Measurements from ENCODE around the gene FBN1.

The FBN1 gene

DNA sequence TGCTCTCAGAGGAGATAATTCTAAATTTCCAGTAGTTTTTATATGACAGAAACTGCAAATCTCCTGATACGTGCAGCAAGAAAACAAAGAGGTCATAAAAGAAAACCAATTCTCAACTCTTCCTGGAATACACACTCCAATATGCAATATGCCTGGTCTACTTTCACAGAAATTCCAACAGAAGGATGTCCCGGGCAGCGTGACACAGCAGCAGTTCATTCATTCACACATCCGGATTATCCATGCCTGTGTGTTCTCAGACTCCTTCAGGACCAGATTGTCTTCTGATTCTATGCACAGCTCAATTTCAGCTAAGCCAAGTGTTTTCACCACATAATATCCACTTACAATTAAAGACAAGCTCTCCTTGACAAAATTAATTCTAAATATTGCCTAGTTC, 64.3 kb downstream of the FBN1 start:
- no peak for DNase-seq
- Histone ChIP-seq H3K9ac (ENCODE audit: low read length) (no peak overlapping the region), H3K4me2 (ENCODE audit: low read depth, low read length) (no peak overlapping the region), H3K79me2 (ENCODE audit: low read length) (no peaks in the 10 kb centered on the region), H3K36me3 (replicated peaks; ENCODE audit: insufficient read depth, low read length) (no peaks in the 10 kb centered on the region), H2AFZ (ENCODE audit: low read length) (no peak overlapping the region), H3K9me2 (replicated peaks; ENCODE audit: insufficient read depth, low read length) (no peaks in the 10 kb centered on the region), H3K9me3 (replicated peaks; ENCODE audit: insufficient read depth, low read length) (no peaks in the 10 kb centered on the region), H3F3A (ENCODE audit: insufficient read depth, low read length) (no peaks in the 10 kb centered on the region), H3K4me1 (ENCODE audit: low read length) (peaks cover 6% of the 10 kb centered on the region), H3K27me3 (replicated peaks; ENCODE audit: insufficient read depth, low read length) (no peaks in the 10 kb centered on the region), H3K27ac (ENCODE audit: low read length) (no peak overlapping the region), H3K4me3 (ENCODE audit: low read length) (no peak overlapping the region), H4K20me1 (ENCODE audit: insufficient read depth, low read length) (no peaks in the 10 kb centered on the region)
- TF ChIP-seq EZH2phosphoT487 (IDR thresholded peaks at IDR 0.05; ENCODE audit: low read length) (no peak), EZH2 (optimal IDR thresholded peaks at IDR 0.05; ENCODE audit: low read depth, low read length) (no peak)
- TF ChIP-seq, protein P1, sequence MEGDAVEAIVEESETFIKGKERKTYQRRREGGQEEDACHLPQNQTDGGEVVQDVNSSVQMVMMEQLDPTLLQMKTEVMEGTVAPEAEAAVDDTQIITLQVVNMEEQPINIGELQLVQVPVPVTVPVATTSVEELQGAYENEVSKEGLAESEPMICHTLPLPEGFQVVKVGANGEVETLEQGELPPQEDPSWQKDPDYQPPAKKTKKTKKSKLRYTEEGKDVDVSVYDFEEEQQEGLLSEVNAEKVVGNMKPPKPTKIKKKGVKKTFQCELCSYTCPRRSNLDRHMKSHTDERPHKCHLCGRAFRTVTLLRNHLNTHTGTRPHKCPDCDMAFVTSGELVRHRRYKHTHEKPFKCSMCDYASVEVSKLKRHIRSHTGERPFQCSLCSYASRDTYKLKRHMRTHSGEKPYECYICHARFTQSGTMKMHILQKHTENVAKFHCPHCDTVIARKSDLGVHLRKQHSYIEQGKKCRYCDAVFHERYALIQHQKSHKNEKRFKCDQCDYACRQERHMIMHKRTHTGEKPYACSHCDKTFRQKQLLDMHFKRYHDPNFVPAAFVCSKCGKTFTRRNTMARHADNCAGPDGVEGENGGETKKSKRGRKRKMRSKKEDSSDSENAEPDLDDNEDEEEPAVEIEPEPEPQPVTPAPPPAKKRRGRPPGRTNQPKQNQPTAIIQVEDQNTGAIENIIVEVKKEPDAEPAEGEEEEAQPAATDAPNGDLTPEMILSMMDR (IDR thresholded peaks at IDR 0.05; ENCODE audit: low read length) = no peak

DNA sequence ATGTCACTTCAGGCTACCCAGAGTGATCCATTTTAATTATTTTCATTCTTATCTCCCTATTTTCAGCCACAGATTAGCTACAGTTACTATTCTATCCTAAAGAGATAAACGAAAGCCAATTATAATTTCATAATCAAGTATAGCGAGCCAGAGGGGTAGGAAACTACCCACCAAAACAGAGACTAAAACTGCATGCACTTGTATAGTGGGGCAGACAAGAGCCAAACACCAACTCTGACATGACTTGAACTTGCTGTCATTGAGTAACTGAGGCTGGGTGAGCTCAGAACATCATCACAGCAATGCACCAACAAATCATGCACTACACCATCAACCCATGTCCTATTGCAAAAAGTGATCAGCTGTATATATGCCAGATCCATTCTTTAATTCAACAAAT, 64.8 kb downstream of the FBN1 start:
- TF ChIP-seq, protein P1 (IDR thresholded peaks at IDR 0.05; ENCODE audit: low read length) = no peak
- TF ChIP-seq EZH2 (optimal IDR thresholded peaks at IDR 0.05; ENCODE audit: low read depth, low read length) = no peak
- no peak for TF ChIP-seq EZH2phosphoT487 (IDR thresholded peaks at IDR 0.05; ENCODE audit: low read length)
- no peak overlapping the region for H3K4me2 ChIP-seq (ENCODE audit: low read depth, low read length)
- no peaks in the 10 kb centered on the region for H3F3A ChIP-seq (ENCODE audit: insufficient read depth, low read length)

DNA sequence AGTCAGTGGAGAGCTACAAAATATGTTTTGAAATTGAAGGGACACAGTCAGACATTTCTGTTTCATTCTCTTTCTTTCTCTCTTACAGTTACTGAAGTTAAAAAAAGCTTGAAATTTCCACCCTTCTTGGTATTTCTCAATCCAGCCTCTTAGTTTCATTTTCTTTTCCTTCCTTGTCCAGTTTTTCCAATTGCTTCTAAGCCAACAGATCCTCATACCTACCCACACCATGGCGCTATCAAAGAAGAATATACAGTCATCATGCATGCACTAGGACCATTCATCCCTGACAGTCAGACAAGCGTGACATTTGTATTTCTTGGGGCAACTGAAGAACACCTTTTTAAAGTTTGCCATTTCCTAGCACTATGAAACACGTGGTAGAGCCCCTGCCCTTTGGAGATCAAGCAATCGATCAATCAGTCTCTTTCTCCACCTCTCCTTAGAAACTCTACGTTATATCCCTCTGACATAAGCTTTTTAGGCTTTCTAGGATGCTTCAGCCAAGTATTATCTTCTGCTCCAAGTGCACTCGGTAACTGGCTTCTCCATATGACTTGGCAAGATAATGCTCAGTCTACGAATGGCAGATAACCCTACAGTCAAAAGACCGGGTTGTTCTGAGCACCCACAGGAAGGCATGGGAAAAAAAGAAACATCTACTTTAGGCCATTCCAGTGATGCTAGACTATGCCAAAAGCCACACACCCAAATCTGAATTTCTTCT, 65.4 kb downstream of the FBN1 start:
- Histone ChIP-seq H3K27ac (ENCODE audit: low read length) (no peak overlapping the region), H3K9ac (ENCODE audit: low read length) (no peak overlapping the region), H4K20me1 (ENCODE audit: insufficient read depth, low read length) (no peaks in the 10 kb centered on the region), H3K27me3 (replicated peaks; ENCODE audit: insufficient read depth, low read length) (no peaks in the 10 kb centered on the region), H2AFZ (ENCODE audit: low read length) (no peak overlapping the region), H3K79me2 (ENCODE audit: low read length) (no peaks in the 10 kb centered on the region), H3K4me2 (ENCODE audit: low read depth, low read length) (no peak overlapping the region), H3K9me2 (replicated peaks; ENCODE audit: insufficient read depth, low read length) (no peaks in the 10 kb centered on the region), H3K9me3 (replicated peaks; ENCODE audit: insufficient read depth, low read length) (no peaks in the 10 kb centered on the region), H3K4me1 (ENCODE audit: low read length) (peaks cover 6% of the 10 kb centered on the region), H3K36me3 (replicated peaks; ENCODE audit: insufficient read depth, low read length) (no peaks in the 10 kb centered on the region), H3F3A (ENCODE audit: insufficient read depth, low read length) (no peaks in the 10 kb centered on the region), H3K4me3 (ENCODE audit: low read length) (no peak overlapping the region)
- TF ChIP-seq EZH2phosphoT487 (IDR thresholded peaks at IDR 0.05; ENCODE audit: low read length) (no peak), EZH2 (optimal IDR thresholded peaks at IDR 0.05; ENCODE audit: low read depth, low read length) (no peak)
- TF ChIP-seq, protein P1 (IDR thresholded peaks at IDR 0.05; ENCODE audit: low read length) = no peak
- no peak for DNase-seq

More for the DNA sequence above, 64.8 kb downstream of the FBN1 start:
- H3K4me3 ChIP-seq (ENCODE audit: low read length) = no peak overlapping the region
- H3K9ac ChIP-seq (ENCODE audit: low read length) = no peak overlapping the region
- no peak overlapping the region for H2AFZ ChIP-seq (ENCODE audit: low read length)
- no peak overlapping the region for H3K27ac ChIP-seq (ENCODE audit: low read length)
- H4K20me1 ChIP-seq (ENCODE audit: insufficient read depth, low read length) = no peaks in the 10 kb centered on the region
- H3K9me2 ChIP-seq (replicated peaks; ENCODE audit: insufficient read depth, low read length) = no peaks in the 10 kb centered on the region
- no peaks in the 10 kb centered on the region for H3K79me2 ChIP-seq (ENCODE audit: low read length)
- no peaks in the 10 kb centered on the region for H3K9me3 ChIP-seq (replicated peaks; ENCODE audit: insufficient read depth, low read length)
- no peaks in the 10 kb centered on the region for H3K36me3 ChIP-seq (replicated peaks; ENCODE audit: insufficient read depth, low read length)
- DNase-seq = no peak
- no peaks in the 10 kb centered on the region for H3K27me3 ChIP-seq (replicated peaks; ENCODE audit: insufficient read depth, low read length)
- peaks cover 6% of the 10 kb centered on the region for H3K4me1 ChIP-seq (ENCODE audit: low read length)

Data from MM.1S (cell line).